Activated CD4-positive, CD25-positive, alpha-beta regulatory T cell treated with anti-CD3 and anti-CD28 coated beads, Interleukin-2, amount 50 U/mL, for 72 hours (primary cell): Measurements from ENCODE around the gene MOV10.

Experiments
- DNase-seq: peaks from one replicate; pipeline ENCODE4 v3.0.0; 2021

The MOV10 gene

GRCh38 chr1:112700290-112701226 is 26.1 kb downstream of the MOV10 start:
- DNase-seq: peak; percentile 54

DNA sequence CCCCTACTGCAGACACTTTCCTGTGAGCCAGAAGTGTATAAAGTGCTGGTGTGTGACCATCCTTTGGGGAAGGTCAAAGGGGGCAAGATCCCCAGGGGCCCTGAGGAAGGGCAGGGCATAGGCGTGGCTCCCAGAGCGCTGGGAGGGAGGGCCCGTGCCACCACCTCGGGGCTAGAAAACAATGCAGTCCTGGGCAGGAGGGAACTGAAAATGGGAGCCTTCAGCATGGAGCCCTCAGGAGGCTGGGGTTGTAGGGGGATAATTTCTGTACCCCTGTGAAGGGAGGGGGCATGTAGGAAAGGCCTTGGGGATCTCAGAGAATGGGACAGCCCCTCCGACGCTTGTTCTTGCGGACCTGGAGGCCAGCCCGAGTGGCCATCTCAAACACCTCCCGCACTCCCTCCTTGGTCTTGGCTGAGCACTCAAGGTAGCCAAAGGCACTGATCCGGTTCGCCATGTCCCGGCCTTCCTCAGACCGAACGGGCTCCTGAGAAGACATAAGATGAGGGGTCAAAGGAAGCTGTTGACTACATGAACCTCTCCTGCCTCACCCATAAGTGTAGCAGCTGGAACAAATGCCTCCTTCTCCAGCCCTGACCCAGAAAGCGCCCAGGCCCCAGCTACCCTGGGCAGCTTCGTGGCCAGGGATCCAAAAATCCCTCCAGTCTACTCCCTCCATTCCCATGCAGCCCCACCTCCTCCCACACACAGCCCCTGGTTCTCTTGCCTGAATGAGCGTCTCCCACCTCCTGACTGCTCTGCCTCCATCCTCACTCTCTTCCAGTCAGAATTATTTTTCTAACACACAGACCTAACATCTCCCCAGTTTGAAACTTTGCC is 27.0 kb downstream of the MOV10 start:
- DNase-seq: no peak

DNA sequence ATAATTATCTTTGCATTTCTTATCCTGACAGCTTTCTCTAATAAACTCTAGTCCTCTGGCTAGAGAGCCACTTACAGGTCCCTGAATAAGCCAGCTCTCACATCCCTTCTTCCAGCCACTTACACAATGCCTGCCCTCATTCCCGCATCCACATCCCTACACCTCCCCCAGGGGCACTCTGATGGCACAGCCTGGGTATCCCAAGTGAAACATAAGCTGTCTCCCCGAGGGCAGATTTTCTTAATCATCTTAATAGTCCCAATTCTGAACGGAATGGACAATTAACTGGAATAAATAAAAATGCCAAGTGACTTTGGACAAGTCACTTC is 27.6 kb downstream of the MOV10 start:
- DNase-seq: no peak

DNA sequence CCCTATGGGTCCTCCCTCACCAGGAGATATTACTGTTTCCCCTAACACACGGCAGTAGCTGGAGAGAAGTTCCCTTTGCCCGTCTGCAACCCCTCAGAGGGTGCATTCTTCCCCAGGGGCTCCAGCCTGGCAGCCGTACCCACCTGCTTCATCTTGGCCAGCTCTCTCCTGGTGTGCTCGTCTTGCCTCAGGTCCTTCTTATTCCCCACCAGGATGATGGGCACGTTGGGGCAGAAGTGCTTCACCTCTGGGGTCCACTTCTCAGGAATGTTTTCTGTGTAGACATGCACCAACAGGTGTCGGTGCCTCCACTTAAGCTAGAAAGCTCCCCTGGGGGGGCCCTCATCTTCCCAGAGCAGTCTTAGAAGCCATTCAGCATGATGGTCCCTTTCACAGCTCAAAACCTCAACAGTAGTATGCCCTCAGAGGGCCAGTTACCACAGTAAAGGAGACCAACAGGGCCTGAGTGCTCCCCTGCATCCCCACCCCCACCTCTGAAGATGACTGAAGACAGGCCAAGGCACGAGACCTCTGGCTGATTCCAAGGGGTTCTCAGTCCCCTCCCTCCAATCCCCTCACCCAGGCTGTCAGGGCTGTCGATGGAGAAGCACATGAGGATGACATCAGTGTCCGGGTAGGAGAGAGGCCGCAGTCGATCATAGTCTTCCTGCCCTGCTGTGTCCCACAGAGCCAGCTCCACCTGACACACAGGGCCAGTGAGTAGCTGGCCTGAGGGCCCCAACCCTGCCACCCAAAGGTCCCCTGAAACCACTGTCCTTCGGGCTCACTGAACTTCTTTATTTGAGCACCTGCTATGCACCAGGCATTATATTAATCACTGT is 28.2 kb downstream of the MOV10 start:
- no peak for DNase-seq

DNA sequence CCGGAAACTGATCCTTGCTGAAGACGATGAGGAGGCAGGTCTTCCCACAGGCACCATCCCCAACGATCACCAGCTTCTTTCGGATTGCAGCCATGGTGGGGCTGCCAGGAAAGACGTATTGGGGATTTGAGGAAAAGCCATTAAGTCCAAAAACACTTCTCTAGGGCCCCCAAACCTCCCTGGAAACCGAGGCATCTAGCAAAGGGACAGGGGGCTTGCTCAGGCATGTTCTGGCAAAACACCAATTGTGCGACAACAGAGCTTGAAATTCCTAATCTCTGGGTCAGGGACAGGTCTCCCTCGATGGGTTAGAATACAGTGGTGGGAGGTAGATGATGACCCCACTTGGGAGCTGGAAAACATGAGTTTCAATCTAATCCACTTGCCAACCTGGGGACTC is 29.2 kb downstream of the MOV10 start:
- DNase-seq: no peak

DNA sequence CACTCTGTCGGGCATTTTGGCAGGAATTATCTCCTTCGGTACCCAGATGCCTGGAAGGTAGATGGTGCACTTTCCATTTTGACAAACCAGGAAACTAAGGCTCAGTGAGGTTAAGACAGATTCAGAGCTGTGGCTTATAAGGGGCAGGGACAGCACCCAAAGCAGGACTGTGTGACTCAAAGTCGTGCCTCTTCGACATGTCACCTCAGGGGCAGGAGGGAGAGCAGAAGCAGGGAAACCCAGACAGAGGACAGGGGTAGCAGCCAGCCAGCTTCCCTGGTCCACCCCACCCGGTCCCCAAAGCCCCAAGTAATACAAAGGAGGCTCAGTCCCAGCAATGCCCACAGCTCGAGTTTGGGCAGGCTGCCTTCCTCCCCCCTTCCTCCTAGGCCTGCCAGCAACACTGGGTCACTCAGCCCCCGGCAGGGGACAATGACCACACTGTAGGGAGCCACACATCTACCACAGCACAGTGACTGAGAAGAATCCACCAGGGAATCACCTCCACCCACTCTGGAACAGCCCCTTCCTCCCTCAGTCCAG is 30.0 kb downstream of the MOV10 start:
- no peak for DNase-seq

DNA sequence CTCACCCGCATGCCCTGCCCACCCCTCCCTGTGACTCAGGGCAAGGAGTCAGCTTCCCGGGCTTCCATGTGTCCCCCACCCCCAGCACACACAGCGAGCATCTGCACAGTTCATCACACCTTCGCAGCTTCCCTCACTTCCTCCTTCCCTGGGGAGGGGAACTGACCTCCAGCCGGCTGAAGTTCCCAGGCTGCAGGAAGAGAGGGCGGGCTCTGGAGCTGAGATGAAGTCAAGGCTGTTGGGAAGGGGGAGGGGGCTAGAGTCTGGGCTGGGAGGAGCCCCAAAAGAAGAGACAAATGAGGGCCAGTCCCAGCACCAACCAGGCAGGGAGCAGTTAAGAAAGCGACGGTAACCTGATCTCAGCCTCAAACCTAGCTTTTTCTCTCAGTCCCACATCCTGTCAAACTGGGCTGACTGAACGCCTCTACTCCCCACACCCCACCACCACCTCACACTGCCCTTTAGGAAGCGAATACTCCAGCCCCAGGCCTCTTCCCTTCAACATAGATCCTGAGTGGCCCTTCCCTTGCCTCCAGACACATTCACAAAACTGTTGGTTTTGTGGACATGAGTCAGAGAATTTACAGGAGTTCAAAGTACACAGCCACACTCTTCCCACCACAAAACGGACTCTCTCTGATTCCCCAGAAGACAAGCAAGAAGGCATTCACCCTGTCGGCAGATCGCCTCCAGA is 30.6 kb downstream of the MOV10 start:
- no peak for DNase-seq

- DNase-seq: no peak
Measured at GRCh38 chr1:112706505-112707220, 32.2 kb downstream of the MOV10 start, which contains the start of gene RHOC. Gene RHOC (minus strand): TSS chr1:112707127. CDS start chr1:112703799, 3,328 bp downstream.

- DNase-seq: peak; percentile 71
Measured at GRCh38 chr1:112707221-112708001, 33.0 kb downstream of the MOV10 start.

- peak; percentile 30 for DNase-seq
Measured at GRCh38 chr1:112708002-112708448, 33.6 kb downstream of the MOV10 start.

DNA sequence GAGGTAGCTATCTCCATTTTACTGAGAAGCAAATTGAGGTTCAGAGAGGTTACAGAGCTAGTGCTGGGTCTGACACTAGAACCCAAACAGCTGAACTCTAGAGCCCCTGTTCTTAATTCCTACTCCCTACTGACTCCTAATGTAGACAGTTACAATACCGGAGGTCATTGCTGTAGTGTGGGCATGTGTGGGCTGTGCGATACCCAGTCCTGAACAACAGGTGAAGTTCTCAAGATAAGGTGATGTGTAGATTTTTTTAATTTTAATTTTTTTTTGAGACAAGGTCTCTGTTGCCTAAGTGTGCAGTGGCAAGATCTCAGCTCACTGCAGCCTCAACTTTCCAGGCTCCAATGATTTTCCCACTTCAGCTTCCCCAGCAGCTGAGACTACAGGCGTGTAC is 34.0 kb downstream of the MOV10 start:
- no peak for DNase-seq

- no peak for DNase-seq
Measured at GRCh38 chr1:112710159-112710558, 35.7 kb downstream of the MOV10 start.

GRCh38 chr1:112710586-112710985 is 36.1 kb downstream of the MOV10 start:
- DNase-seq: peak; percentile 25

DNA sequence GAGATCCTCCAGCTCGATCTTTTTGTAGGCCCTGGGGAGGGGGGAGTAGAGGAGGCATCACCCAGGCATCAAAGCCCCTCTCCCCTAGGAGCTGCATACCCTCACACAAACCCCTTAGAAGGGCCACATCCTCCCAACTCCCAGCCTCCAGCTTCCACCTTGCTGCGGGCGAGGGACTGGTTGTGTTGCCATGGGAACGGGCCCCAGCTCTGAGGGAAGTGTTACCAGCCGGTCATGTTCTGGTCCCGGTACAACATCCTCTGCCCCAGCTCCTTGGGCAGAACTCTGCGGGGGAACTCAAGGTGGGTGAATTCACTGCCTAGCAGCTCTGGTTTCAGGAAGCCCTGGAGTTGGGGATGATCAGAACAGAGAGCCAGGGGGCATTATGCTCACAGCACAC is 36.6 kb downstream of the MOV10 start:
- peak; percentile 27 for DNase-seq

DNA sequence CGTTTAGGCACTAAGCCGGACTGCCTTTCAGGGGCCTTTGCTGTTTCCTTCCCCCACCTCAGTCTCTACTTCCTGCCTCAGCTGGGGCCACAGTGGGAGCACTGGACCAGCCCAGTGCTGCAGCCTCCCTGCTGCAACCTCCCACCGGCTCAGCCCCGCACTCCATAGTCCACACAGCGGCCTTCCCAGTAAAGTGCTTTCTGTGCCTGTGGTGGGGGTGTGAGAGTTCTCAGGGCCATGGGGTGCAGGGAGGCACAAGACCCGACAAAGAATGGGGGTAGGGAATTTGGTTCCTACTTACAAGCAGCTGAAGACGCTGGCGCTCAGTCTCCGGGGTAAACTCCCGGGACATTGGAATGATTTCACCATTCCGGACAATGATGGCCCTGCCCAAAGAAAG is 37.2 kb downstream of the MOV10 start:
- DNase-seq: no peak

DNA sequence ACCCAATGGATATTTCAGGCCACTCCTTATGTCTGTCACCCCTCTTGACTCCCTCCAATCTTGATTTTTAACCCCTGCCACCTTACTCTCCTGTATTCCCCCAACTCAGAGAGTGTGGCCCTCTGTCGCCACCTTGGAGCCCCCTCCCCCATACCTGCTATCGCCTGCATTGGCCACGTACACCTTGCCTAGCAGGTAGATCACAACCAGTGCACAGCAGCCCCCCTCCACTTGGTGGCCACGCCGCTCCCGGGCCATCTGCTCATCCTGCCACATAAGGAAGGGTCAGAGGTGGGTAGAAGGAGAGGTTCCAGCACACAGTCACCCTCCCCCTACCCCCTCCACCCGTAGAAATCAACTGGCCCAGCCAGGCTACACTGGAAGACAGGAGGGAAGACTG is 37.7 kb downstream of the MOV10 start:
- no peak for DNase-seq

GRCh38 chr1:112712701-112713128 is 38.3 kb downstream of the MOV10 start:
- DNase-seq: no peak

- no peak for DNase-seq
Measured at GRCh38 chr1:112713466-112714312, 39.2 kb downstream of the MOV10 start.
